Left ventricle myocardium inferior (tissue), 1 donor: ENCODE data around the gene ADAM12. TPM values are rescaled to one million over a fixed set of nuclear protein-coding genes. Genes with fewer than 3 reads are reported as not detected.

Experiments
- DNase-seq: peaks from one replicate; pipeline ENCODE4 v3.0.0-alpha.2; 2020
- H3K27ac ChIP-seq: fragments of 200-600 bp; replicated peaks from 2 replicates; pipeline ENCODE4 v1.8.0; 2021
- H3K27me3 ChIP-seq: fragments of 200-600 bp; 2 replicates; pipeline ENCODE4 v1.8.0; 2021; ENCODE audit warnings: low read depth
- H3K36me3 ChIP-seq: fragments of 200-600 bp; 2 replicates; pipeline ENCODE4 v1.8.0; 2021
- H3K4me1 ChIP-seq: fragments of 200-600 bp; 2 replicates; pipeline ENCODE4 v1.8.0; 2021
- H3K4me3 ChIP-seq: fragments of 200-600 bp; 2 replicates; pipeline ENCODE4 v1.8.0; 2021; ENCODE audit warnings: mild to moderate bottlenecking, moderate library complexity
- H3K9me3 ChIP-seq: fragments of 200-600 bp; replicated peaks from 2 replicates; pipeline ENCODE4 v1.8.0; 2021
- CTCF ChIP-seq: fragments of 200-600 bp; IDR thresholded peaks from 2 replicates; pipeline ENCODE4 v1.8.0; 2021; ENCODE audit warnings: antibody characterized with exemption, mild to moderate bottlenecking, borderline replicate concordance
- intact Hi-C: fragments of 100-400 bp; cut with micrococcal nuclease; formaldehyde crosslinking; loops from one replicate; pipeline ENCODE4 v1.11.0; 2022
- total RNA-seq: library from RNA; stranded (reverse); fragmentation: NEBNext Ultra II Directional; extraction: Animal tissue kit (Norgen Biotek cat#: 25700); gene quantifications from one replicate; pipeline ENCODE4 v1.2.1, GENCODE V29; 2021
- donor health status: DM: no; HTN: yes; CAD: no; lungs with severe emphysema.

Gene ADAM12
- total RNA-seq, 1 donor from 2014 or later: 0.27 TPM

- H3K27me3 ChIP-seq: peaks cover 53% of the 10 kb centered on the region
- peaks cover 5% of the 10 kb centered on the region for H3K4me1 ChIP-seq
- H3K36me3 ChIP-seq: no peaks in the 10 kb centered on the region
- intact Hi-C loops: no loop called here
- TF ChIP-seq CTCF: peak; percentile 24
- DNase-seq: no peak
- no peak overlapping the region for H3K4me3 ChIP-seq
- H3K27ac ChIP-seq: no peak overlapping the region
- H3K9me3 ChIP-seq: no peaks in the 10 kb centered on the region
Measured at GRCh38 chr10:126160971-126161630, 227.2 kb downstream of the ADAM12 start.

DNA sequence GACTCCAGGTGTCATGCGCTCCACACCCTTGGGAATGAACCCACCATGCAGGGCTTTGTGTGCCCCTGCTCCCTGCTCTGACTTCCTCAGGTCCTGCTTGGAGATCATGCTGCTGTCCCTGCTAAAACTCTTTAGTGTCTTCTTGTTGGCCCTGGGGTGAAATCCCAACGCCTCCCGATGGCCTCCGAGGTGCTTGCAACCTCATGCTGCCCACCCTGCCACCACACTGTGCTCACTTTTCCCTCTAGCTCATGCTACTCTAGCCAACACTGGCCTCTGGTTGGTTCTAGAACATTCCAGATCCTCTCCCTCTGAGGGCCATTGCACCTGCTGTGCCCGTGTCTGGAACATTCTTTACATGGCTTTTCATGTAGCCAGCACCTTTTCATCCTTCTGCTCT, 227.7 kb downstream of the ADAM12 start:
- TF ChIP-seq CTCF: no peak
- intact Hi-C loops: no loop called here
- no peaks in the 10 kb centered on the region for H3K36me3 ChIP-seq

GRCh38 chr10:126158133-126158892, 230.0 kb downstream of the ADAM12 start:
- H3K4me1 ChIP-seq: peaks cover 23% of the 10 kb centered on the region
- no peak overlapping the region for H3K27ac ChIP-seq
- no peak for DNase-seq
- intact Hi-C loops: no loop called here
- no peak for TF ChIP-seq CTCF
- H3K27me3 ChIP-seq: peaks cover 58% of the 10 kb centered on the region
- H3K4me3 ChIP-seq: no peak overlapping the region
- H3K9me3 ChIP-seq: no peaks in the 10 kb centered on the region
- H3K36me3 ChIP-seq: no peaks in the 10 kb centered on the region

More for the DNA sequence above, 227.7 kb downstream of the ADAM12 start:
- Histone ChIP-seq H3K27me3 (peaks cover 53% of the 10 kb centered on the region), H3K4me1 (peaks cover 10% of the 10 kb centered on the region), H3K9me3 (no peaks in the 10 kb centered on the region), H3K27ac (no peak overlapping the region), H3K4me3 (no peak overlapping the region)
- no peak for DNase-seq

GRCh38 chr10:126157189-126157588, 231.1 kb downstream of the ADAM12 start:
- Histone ChIP-seq H3K9me3 (peaks cover 2% of the 10 kb centered on the region), H3K4me1 (peaks cover 23% of the 10 kb centered on the region), H3K27me3 (peaks cover 51% of the 10 kb centered on the region), H3K36me3 (no peaks in the 10 kb centered on the region), H3K27ac (no peak overlapping the region), H3K4me3 (no peak overlapping the region)
- intact Hi-C loops: no loop called here
- no peak for DNase-seq
- TF ChIP-seq CTCF: no peak

GRCh38 chr10:126156503-126156902, 231.8 kb downstream of the ADAM12 start:
- Histone ChIP-seq H3K4me3 (no peak overlapping the region), H3K9me3 (peaks cover 8% of the 10 kb centered on the region), H3K36me3 (no peaks in the 10 kb centered on the region), H3K27me3 (peaks cover 49% of the 10 kb centered on the region), H3K27ac (peak overlapping the region; percentile 32), H3K4me1 (peaks cover 23% of the 10 kb centered on the region)
- no peak for DNase-seq
- intact Hi-C loops: no loop called here
- no peak for TF ChIP-seq CTCF
